Hematopoietic multipotent progenitor cell treated with erythropoietin and hydrocortisone succinate and interleukin-3 and kit ligand, for 4 days (in vitro differentiated cells): ENCODE measurements around the gene SIGLEC15.
A peak's percentile ranks its signal among the peaks of the same experiment; 100 is the strongest.
"Not testable (repeated sequence)": the region's sequence is repeated elsewhere in the genome, so short reads cannot be mapped to it uniquely, and the experiment has no call there.

Experiments
- DNase-seq: peaks from one replicate; pipeline ENCODE4 v3.0.0-alpha.2; 2015

SIGLEC15 gene

GRCh38 chr18:45821026-45821425, 4.4 kb upstream of the SIGLEC15 start:
- DNase-seq, result no peak

- DNase-seq, result no peak
Measured at GRCh38 chr18:45821711-45822110, 3.8 kb upstream of the SIGLEC15 start.

GRCh38 chr18:45826084-45826483, 609 bp downstream of the SIGLEC15 start:
- DNase-seq, result no peak

GRCh38 chr18:45826716-45827115, 1.2 kb downstream of the SIGLEC15 start:
- not testable (repeated sequence) for DNase-seq

GRCh38 chr18:45828917-45829811, 3.7 kb downstream of the SIGLEC15 start:
- peak; percentile 76 for DNase-seq

- DNase-seq, result no peak
Measured at GRCh38 chr18:45829855-45830254, 4.4 kb downstream of the SIGLEC15 start.

- DNase-seq, result no peak
Measured at GRCh38 chr18:45830917-45831316, 5.4 kb downstream of the SIGLEC15 start.

GRCh38 chr18:45833846-45834245, 8.4 kb downstream of the SIGLEC15 start:
- no peak for DNase-seq

GRCh38 chr18:45834306-45834705, 8.8 kb downstream of the SIGLEC15 start:
- peak; percentile 60 for DNase-seq

GRCh38 chr18:45835057-45835636, 9.7 kb downstream of the SIGLEC15 start:
- peak; percentile 72 for DNase-seq

- DNase-seq, result peak; percentile 54
Measured at GRCh38 chr18:45836242-45837205, 11.0 kb downstream of the SIGLEC15 start.

GRCh38 chr18:45837283-45838070, 12.0 kb downstream of the SIGLEC15 start:
- DNase-seq, result peak; percentile 85

- no peak for DNase-seq
Measured at GRCh38 chr18:45838302-45839070, 13.0 kb downstream of the SIGLEC15 start.

GRCh38 chr18:45839414-45840395, 14.2 kb downstream of the SIGLEC15 start:
- DNase-seq, result peak; percentile 93

- DNase-seq, result no peak
Measured at GRCh38 chr18:45841060-45841764, 15.7 kb downstream of the SIGLEC15 start.

- DNase-seq, result no peak
Measured at GRCh38 chr18:45841765-45842442, 16.4 kb downstream of the SIGLEC15 start.

- DNase-seq, result no peak
Measured at GRCh38 chr18:45843019-45843418, 17.5 kb downstream of the SIGLEC15 start.

GRCh38 chr18:45844938-45845337, 19.5 kb downstream of the SIGLEC15 start:
- DNase-seq, result no peak

- DNase-seq, result no peak
Measured at GRCh38 chr18:45845410-45845809, 19.9 kb downstream of the SIGLEC15 start.
